ENCODE data around the gene LTO1.

- TF ChIP-seq TAF1 (IDR thresholded peaks at IDR 0.05; ENCODE audit: borderline replicate concordance, low read depth, low read length), result no peak
- TF ChIP-seq POLR2A (IDR thresholded peaks at IDR 0.05; ENCODE audit: low read depth, low read length), result no peak
- TF ChIP-seq POLR2AphosphoS5 (IDR thresholded peaks at IDR 0.05; ENCODE audit: low read depth, low read length), result no peak
These were observed 5.7 kb downstream of the LTO1 start for GRCh38 chr11:69669486-69669885.

Data from GM12892 (cell line).